RWPE1 (cell line): Measurements from ENCODE around the gene PIM1.
A peak's percentile ranks its signal among the peaks of the same experiment; 100 is the strongest.

Experiments used
- CTCF ChIA-PET: fragments of 350-600 bp; sonication (Branson Sonifier 250); formaldehyde crosslinking; extraction: SDS; loops from one replicate; lab custom pipeline; 2021; lab: Yijun Ruan, JAX
- POLR2A ChIA-PET: fragments of 400-600 bp; formaldehyde crosslinking; extraction: SDS; loops from one replicate; lab custom pipeline; 2020; ENCODE audit warnings: antibody characterized with exemption; ENCODE audit not compliant: low non-redundant PET; lab: Yijun Ruan, JAX
- DNase-seq: peaks from one replicate; pipeline ENCODE4 v3.0.0; 2012; ENCODE audit warnings: low spot score
- H3K27ac ChIP-seq: fragments of 450-650 bp; 2 replicates; pipeline ENCODE4 v1.5.1; 2017
- TF ChIP-seq, protein P1 (sequence below): fragments of 450-650 bp; conservative IDR thresholded peaks from 2 replicates; pipeline ENCODE4 v1.5.1; 2017; ENCODE audit warnings: low read depth, mild to moderate bottlenecking

The PIM1 gene

GRCh38 chr6:37169496-37170272, at the start of gene PIM1:
PIM1 (plus strand) TSS chr6:37170152; CDS start chr6:37170576, 424 bp downstream.
- POLR2A ChIA-PET: interaction anchor here (0.6 to 2.1 kb wide), 4 partner anchors 35 to 487 kb away, joined by 5 to 11 read pairs (median 6); no protein-coding TSS in a partner anchor
- H3K27ac ChIP-seq: peak within 1 kb of the TSS; percentile 96
- TF ChIP-seq, protein P1, sequence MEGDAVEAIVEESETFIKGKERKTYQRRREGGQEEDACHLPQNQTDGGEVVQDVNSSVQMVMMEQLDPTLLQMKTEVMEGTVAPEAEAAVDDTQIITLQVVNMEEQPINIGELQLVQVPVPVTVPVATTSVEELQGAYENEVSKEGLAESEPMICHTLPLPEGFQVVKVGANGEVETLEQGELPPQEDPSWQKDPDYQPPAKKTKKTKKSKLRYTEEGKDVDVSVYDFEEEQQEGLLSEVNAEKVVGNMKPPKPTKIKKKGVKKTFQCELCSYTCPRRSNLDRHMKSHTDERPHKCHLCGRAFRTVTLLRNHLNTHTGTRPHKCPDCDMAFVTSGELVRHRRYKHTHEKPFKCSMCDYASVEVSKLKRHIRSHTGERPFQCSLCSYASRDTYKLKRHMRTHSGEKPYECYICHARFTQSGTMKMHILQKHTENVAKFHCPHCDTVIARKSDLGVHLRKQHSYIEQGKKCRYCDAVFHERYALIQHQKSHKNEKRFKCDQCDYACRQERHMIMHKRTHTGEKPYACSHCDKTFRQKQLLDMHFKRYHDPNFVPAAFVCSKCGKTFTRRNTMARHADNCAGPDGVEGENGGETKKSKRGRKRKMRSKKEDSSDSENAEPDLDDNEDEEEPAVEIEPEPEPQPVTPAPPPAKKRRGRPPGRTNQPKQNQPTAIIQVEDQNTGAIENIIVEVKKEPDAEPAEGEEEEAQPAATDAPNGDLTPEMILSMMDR: no peak
- CTCF ChIA-PET: interaction anchor here (1.0 to 4.0 kb wide), 5 partner anchors 118 to 151 kb away, joined by 3 to 64 read pairs (median 29); no protein-coding TSS in a partner anchor
- DNase-seq: peak; percentile 98

DNA sequence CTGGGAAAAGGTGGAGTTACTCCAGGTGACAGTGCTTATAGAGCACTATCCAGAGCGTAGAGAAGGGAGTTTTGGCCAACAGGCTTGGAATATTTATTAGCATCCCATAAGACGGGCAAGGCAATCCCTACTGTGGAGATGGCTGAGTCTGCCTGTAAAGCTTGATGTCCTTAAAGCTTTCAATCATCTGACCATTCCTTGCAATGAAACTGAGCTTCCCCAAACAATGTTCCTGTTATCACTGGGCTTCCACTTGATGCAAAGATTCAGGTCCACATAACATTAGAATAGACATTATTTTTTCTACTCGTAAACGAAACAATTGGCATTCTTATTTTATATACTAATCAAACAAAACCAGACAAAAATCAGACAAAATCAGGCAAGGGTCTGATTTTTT, 48.4 kb upstream of the PIM1 start:
- TF ChIP-seq, protein P1: no peak
- CTCF ChIA-PET: interaction anchor here (0.7 kb wide), 1 partner anchor 38 kb away, joined by 3 read pairs; no protein-coding TSS in a partner anchor
- POLR2A ChIA-PET: no interaction called here
- no peak for DNase-seq
- no peak overlapping the region for H3K27ac ChIP-seq

DNA sequence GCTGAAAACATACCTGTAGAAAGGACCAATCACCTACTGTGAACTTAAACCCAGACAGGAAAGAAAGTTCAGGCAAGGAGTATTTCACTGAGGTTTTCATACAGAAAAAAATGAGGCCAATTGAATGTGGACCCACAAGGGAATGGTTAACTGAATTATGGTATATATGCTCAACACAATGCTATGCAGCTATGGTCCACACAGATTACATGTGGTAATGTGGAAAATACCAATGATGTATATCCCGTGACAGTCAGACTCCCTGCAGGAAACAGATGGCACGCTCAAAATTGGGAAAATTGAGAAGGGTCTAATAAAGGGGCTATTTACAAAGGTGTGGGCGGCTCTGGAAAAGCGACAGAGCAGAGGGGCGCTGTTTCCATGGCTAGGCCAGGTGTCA, 47.1 kb upstream of the PIM1 start:
- TF ChIP-seq, protein P1: no peak
- DNase-seq: no peak
- ChIA-PET POLR2A (no interaction called here), CTCF (interaction anchor here (0.6 kb wide), 1 partner anchor 82 kb away, joined by 5 read pairs; no protein-coding TSS in a partner anchor)
- H3K27ac ChIP-seq: no peak overlapping the region

- no peak overlapping the region for H3K27ac ChIP-seq
- TF ChIP-seq, protein P1: no peak
- ChIA-PET CTCF (no interaction called here), POLR2A (no interaction called here)
- no peak for DNase-seq
Measured at GRCh38 chr6:37123957-37124729, 45.8 kb upstream of the PIM1 start.

DNA sequence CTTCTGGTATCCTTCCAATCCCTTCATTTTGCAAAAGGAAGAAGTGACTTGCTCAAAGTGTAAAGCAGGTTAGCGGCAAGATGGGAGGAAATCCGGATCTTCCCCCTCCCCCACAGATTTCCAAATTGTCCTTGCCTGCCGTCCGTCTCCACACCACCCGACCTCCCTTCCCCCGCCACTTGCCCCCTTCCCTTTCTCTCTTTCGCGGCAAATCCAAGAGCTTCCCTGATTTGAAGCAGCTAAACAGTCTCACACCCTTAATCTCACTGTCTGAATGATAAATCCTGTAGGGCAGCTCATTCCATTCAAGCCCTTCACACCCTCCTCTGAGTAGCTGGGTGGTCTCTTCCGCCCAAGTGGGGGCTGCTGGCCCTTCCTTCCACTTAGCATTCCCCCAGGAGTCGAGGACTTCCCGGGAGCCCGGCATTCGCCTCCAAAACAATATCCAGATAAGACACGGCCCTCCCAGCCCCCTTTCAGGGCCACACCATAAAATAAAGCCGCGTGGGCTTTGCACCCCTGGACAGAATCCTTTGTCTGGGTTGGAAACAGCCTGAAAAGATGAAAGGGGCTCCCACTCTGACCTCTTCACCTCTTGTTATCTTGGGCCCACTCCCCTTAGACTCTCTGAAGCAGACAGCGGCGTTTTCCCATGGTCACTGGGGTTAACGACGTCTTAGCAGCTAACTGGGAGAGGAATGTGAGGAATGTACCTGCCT, 44.0 kb upstream of the PIM1 start:
- POLR2A ChIA-PET: interaction anchor here (0.6 kb wide), 1 partner anchor 62 kb away, joined by 3 read pairs; no protein-coding TSS in a partner anchor
- CTCF ChIA-PET: no interaction called here
- TF ChIP-seq, protein P1: no peak
- DNase-seq: no peak
- no peak overlapping the region for H3K27ac ChIP-seq

- CTCF ChIA-PET: no interaction called here
Measured at GRCh38 chr6:37126493-37126958, 43.4 kb upstream of the PIM1 start.

More at GRCh38 chr6:37126493-37126958, 43.4 kb upstream of the PIM1 start:
- POLR2A ChIA-PET: no interaction called here
- TF ChIP-seq, protein P1: no peak
- no peak overlapping the region for H3K27ac ChIP-seq
- no peak for DNase-seq
